Thyroid gland (tissue), 4 donors: ENCODE data around the gene DET1.

Experiments used
- CTCF ChIP-seq, 6 experiments: fragments of 200-600 bp in 3 of 6; fragments of 450-650 bp in 3 of 6; sonication (generic) in 3 of 6; IDR thresholded peaks; one replicate each; pipeline ENCODE4 v1.5.1; 2016 to 2019; ENCODE audit warnings: antibody characterized with exemption in 6 of 6, mild to moderate bottlenecking in 2 of 6, inconsistent platforms in 1 of 6, moderate library complexity in 1 of 6
- POLR2A ChIP-seq, 2 donors: fragments of 450-650 bp; IDR thresholded peaks; one replicate each; pipeline ENCODE4 v1.6.1; 2017; ENCODE audit warnings: antibody characterized with exemption in 2 of 2, mild to moderate bottlenecking in 2 of 2, moderate library complexity in 1 of 2

GRCh38 chr15:88509321-88509720 is 37.2 kb downstream of the DET1 start:
- no peak for TF ChIP-seq CTCF (IDR thresholded peaks at IDR 0.05)
- TF ChIP-seq POLR2A (IDR thresholded peaks at IDR 0.05) = no peak
